Colonic mucosa (tissue), 4 donors: Measurements from ENCODE around the gene NDOR1. TPM values are rescaled to one million over a fixed set of nuclear protein-coding genes. Genes with fewer than 3 reads are reported as not detected.

Experiments
- DNase-seq: peaks from one replicate; pipeline ENCODE4 v3.0.0-alpha.2; 2020
- H3K27ac ChIP-seq: fragments of 200-600 bp; one replicate; pipeline ENCODE4 v1.8.0; 2021
- H3K27me3 ChIP-seq: fragments of 200-600 bp; one replicate; pipeline ENCODE4 v1.8.0; 2021
- H3K36me3 ChIP-seq: fragments of 200-600 bp; one replicate; pipeline ENCODE4 v1.8.0; 2021
- H3K4me1 ChIP-seq: fragments of 200-600 bp; one replicate; pipeline ENCODE4 v1.8.0; 2021; ENCODE audit warnings: mild to moderate bottlenecking
- H3K4me3 ChIP-seq: fragments of 200-600 bp; one replicate; pipeline ENCODE4 v1.8.0; 2021
- H3K9ac ChIP-seq, 2 donors: one replicate each; pipeline ENCODE4 v1.7.0; 2013; ENCODE audit warnings: control low read depth in 2 of 2, low read depth in 2 of 2, low read length in 2 of 2
- H3K9me3 ChIP-seq: fragments of 200-600 bp; one replicate; pipeline ENCODE4 v1.8.0; 2021
- intact Hi-C: fragments of 100-400 bp; cut with DNase I; formaldehyde crosslinking; loops from one replicate; pipeline ENCODE4 v1.14.1; 2022
- total RNA-seq, 2 donors: library from RNA; stranded (reverse); fragmentation: NEBNext Ultra II Directional in 1 of 2; extraction: Animal tissue kit (Norgen Biotek cat#: 25700) in 1 of 2; gene quantifications; one replicate each; pipeline ENCODE4 v1.2.1, GENCODE V29; 2021
- TF ChIP-seq, protein P1 (sequence below): fragments of 200-600 bp; IDR thresholded peaks from one replicate; pipeline ENCODE4 v1.8.0; 2022; ENCODE audit warnings: antibody characterized with exemption, mild to moderate bottlenecking
- donor health status: healthy.
- donor health status: DM: no; HTN: no; CAD: no.
- donor health status: DM: no; HTN: no; CAD: no.

Gene NDOR1
- total RNA-seq, 2 donors from 2014 or later: 11.7 to 36.9 TPM

GRCh38 chr9:137228968-137229896, 23.7 kb downstream of the NDOR1 start:
- TF ChIP-seq, protein P1, sequence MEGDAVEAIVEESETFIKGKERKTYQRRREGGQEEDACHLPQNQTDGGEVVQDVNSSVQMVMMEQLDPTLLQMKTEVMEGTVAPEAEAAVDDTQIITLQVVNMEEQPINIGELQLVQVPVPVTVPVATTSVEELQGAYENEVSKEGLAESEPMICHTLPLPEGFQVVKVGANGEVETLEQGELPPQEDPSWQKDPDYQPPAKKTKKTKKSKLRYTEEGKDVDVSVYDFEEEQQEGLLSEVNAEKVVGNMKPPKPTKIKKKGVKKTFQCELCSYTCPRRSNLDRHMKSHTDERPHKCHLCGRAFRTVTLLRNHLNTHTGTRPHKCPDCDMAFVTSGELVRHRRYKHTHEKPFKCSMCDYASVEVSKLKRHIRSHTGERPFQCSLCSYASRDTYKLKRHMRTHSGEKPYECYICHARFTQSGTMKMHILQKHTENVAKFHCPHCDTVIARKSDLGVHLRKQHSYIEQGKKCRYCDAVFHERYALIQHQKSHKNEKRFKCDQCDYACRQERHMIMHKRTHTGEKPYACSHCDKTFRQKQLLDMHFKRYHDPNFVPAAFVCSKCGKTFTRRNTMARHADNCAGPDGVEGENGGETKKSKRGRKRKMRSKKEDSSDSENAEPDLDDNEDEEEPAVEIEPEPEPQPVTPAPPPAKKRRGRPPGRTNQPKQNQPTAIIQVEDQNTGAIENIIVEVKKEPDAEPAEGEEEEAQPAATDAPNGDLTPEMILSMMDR: no peak
- peaks cover 23% of the 10 kb centered on the region for H3K4me1 ChIP-seq
- H3K36me3 ChIP-seq: no peaks in the 10 kb centered on the region
- no peak overlapping the region for H3K4me3 ChIP-seq
- no peak overlapping the region for H3K9ac ChIP-seq
- intact Hi-C loops: loop anchor here (5.0 kb wide), 1 partner anchor 42 kb away; the partner anchor contains the start of genes ANAPC2 and SSNA1
- no peak for DNase-seq
- no peaks in the 10 kb centered on the region for H3K9me3 ChIP-seq
- H3K27ac ChIP-seq: no peak overlapping the region
- H3K27me3 ChIP-seq: peaks cover 36% of the 10 kb centered on the region

DNA sequence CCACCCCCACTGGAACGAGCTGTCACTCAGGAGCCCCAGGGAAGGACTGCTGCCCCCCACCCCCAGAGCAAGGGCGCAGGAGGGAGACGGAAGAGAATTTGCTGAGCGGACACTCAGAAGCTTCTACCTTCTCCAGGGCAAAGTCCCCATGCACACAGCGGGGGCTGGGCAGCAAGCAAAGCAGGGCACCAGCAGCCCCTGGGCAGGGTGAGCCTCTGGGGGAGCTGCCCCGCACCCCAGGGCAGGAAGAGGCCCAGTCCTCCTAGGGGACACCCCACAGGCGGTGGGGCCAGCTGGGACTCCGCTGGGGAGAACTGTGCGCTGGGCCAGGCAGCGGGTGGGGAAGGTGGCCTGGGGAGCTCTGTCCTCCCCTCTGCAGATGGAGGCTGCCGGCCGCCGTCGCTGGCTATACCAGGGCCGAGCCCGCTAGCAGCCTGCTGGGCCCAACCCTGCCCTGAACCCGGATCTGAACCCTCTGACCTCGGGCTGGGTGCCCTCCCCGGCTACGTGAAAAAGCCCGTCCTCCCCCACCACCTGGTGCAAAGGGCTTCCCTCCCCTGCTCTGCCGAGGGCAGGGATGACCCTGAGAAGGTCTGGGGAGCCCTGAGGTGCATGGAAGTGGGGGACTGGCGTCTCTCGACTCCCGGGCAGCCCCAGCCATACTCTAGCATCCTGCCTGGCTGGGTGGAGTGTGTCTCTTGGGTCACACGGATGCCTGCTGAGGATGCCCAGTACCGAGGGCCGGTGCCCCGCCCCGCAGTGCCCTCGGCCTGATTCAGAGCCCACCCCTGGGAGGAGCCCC, 24.6 kb downstream of the NDOR1 start:
- H3K4me1 ChIP-seq: peaks cover 18% of the 10 kb centered on the region
- H3K36me3 ChIP-seq: no peaks in the 10 kb centered on the region
- DNase-seq: peak; percentile 39
- H3K9me3 ChIP-seq: no peaks in the 10 kb centered on the region
- H3K27me3 ChIP-seq: peaks cover 44% of the 10 kb centered on the region
- no peak overlapping the region for H3K4me3 ChIP-seq
- H3K27ac ChIP-seq: no peak overlapping the region
- TF ChIP-seq, protein P1: no peak
- intact Hi-C loops: loop anchor here (5.0 kb wide), 1 partner anchor 43 kb away; the partner anchor contains the start of genes ANAPC2 and SSNA1
- no peak overlapping the region for H3K9ac ChIP-seq

DNA sequence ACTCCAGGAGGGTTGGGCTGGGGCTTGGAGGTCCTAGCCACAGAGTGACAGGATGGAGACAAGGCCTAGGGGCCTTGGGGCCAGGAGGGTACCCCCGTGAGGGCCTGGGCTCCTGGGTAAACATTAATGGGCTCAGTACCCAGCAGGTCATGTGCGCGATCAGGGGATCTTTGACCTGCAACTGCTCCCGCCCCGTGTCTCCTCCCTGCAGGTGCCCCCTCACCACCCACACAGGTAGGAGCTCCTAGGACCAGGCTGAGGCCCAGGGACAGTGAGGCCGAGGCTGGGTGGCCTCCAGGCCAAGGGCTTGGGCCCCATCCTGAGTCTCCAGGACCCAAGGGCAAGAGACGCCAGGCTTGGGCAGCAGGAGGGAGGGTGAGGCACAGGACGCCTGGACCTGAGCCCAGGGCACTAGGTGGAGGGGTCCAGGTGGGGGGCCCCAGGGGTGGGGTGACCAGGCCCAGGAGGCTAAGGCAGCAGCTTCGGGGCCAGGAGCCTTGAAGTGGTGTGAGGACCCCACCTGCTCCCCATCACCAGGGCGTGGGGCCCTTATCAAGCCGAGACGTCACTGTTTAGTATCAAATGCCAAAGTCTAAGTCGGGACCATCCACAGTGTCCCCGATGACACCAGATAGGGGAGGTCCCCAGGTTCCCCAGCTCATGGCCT, 25.3 kb downstream of the NDOR1 start, which contains the start of gene SLC34A3:
Gene SLC34A3, plus strand, starts transcription at position 197 of the 667 bp plus-strand sequence. CDS start 802 bp downstream, outside the sequence.
- Histone ChIP-seq H3K9ac (no peak within 1 kb of the TSS), H3K4me3 (no peak within 1 kb of the TSS), H3K27ac (no peak within 1 kb of the TSS), H3K4me1 (peaks cover 18% of the 10 kb centered on the region), H3K27me3 (peaks cover 44% of the 10 kb centered on the region), H3K9me3 (no peaks in the 10 kb centered on the region), H3K36me3 (no peaks in the 10 kb centered on the region)
- intact Hi-C loops: no loop called here
- no peak for DNase-seq
- TF ChIP-seq, protein P1: no peak

DNA sequence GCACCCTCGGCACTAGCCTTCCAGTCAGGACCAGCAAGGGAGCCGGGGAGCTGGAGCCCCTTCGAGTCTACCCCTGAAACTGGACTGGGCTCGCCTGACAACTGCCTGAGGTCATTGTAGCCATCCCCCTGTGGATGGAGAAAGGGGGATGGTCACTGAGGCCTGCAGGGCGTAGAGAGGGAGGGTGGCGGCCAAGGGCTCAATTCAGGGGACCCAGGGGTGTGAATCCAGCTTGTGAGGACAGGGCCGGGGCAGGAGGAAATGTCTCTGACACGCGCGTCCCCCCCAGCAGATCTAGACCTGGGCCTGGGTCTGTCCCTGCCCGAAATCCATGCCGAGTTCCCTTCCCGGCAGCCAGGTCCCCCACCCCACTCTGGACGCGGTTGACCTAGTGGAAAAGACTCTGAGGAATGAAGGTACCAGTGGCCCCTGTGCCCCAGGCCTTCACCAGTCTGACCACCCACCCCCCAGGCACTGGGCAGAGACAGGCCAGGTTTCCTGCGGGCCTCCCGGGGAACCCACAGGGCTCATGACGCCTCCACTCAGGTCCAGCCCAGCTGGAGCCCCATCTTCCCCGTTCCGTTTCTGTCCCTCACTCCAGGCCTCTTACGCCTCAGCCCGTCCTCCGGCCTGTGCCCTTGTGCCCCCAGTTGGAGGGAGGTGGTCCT, 26.0 kb downstream of the NDOR1 start:
- peaks cover 44% of the 10 kb centered on the region for H3K27me3 ChIP-seq

More for the DNA sequence above, 26.0 kb downstream of the NDOR1 start:
- Histone ChIP-seq H3K4me3 (no peak overlapping the region), H3K4me1 (peaks cover 23% of the 10 kb centered on the region), H3K27ac (no peak overlapping the region), H3K9ac (no peak overlapping the region), H3K9me3 (no peaks in the 10 kb centered on the region), H3K36me3 (no peaks in the 10 kb centered on the region)
- DNase-seq: no peak
- intact Hi-C loops: no loop called here
- TF ChIP-seq, protein P1: no peak
